IMR-90 (cell line): ENCODE results near the gene KCNQ1. TPM values are rescaled to one million over a fixed set of nuclear protein-coding genes. Genes with fewer than 3 reads are reported as not detected.

ENCODE experiments used
- ATAC-seq: fragments of 200-7000 bp; cut with Tn5 transposase; 2 replicates; pipeline ENCODE4 v1.9.1; 2020; ENCODE audit warnings: low read depth, mild to moderate bottlenecking, moderate library complexity
- BruUV-seq: library from RNA; stranded (reverse); fragments of 400-500 nt; replicated peaks from 2 replicates; lab custom pipeline; 2021; lab: Mats Ljungman, UMichigan
- CTCF ChIA-PET: fragments of 300-600 bp; formaldehyde crosslinking; extraction: SDS; loops from one replicate; lab custom pipeline; 2021; ENCODE audit warnings: antibody characterized with exemption; lab: Yijun Ruan, JAX
- POLR2A ChIA-PET: fragments of 300-600 bp; sonication (Branson Sonifier 250); formaldehyde crosslinking; loops from one replicate; lab custom pipeline; 2022; ENCODE audit warnings: antibody characterized with exemption; ENCODE audit not compliant: unreplicated experiment; lab: Charles Lee
- DNase-seq: peaks from one replicate; pipeline ENCODE4 v3.0.0; 2013
- H2AFZ ChIP-seq: replicated peaks from 2 replicates; pipeline ENCODE3; 2013; ENCODE audit warnings: low read length, mild to moderate bottlenecking; ENCODE audit not compliant: poor library complexity
- H2AK5ac ChIP-seq: 2 replicates; pipeline ENCODE4 v1.6.1; 2013; ENCODE audit warnings: low read depth, low read length, inconsistent platforms
- H2AK9ac ChIP-seq: replicated peaks from 2 replicates; pipeline ENCODE3; 2013; ENCODE audit warnings: mild to moderate bottlenecking, low read depth, low read length, moderate library complexity; ENCODE audit not compliant: poor library complexity
- H2BK120ac ChIP-seq: 2 replicates; pipeline ENCODE4 v1.6.1; 2013; ENCODE audit warnings: low read depth, low read length, inconsistent platforms
- H2BK15ac ChIP-seq: 3 replicates; pipeline ENCODE4 v1.6.1; 2013; ENCODE audit warnings: low read depth, low read length, inconsistent platforms
- H2BK20ac ChIP-seq: 2 replicates; pipeline ENCODE4 v1.6.1; 2013; ENCODE audit warnings: low read depth, mild to moderate bottlenecking, inconsistent platforms, low read length, moderate library complexity
- H2BK5ac ChIP-seq: 2 replicates; pipeline ENCODE4 v1.6.1; 2013; ENCODE audit warnings: mild to moderate bottlenecking, low read depth, low read length, inconsistent platforms; ENCODE audit not compliant: poor library complexity, severe bottlenecking
- H3K14ac ChIP-seq: replicated peaks from 2 replicates; pipeline ENCODE4 v1.6.1; 2013; ENCODE audit warnings: low read depth, low read length, inconsistent platforms
- H3K18ac ChIP-seq: 2 replicates; pipeline ENCODE4 v1.6.1; 2013; ENCODE audit warnings: low read depth, low read length, control low read depth
- H3K23ac ChIP-seq: 2 replicates; pipeline ENCODE4 v1.6.1; 2013; ENCODE audit warnings: low read depth, low read length, inconsistent platforms
- H3K27ac ChIP-seq: 2 replicates; pipeline ENCODE4 v1.5.1; 2013; ENCODE audit warnings: mild to moderate bottlenecking, control low read depth, low read length; ENCODE audit not compliant: insufficient read depth
- H3K27me3 ChIP-seq: 2 replicates; pipeline ENCODE4 v1.6.1; 2013; ENCODE audit warnings: low read length; ENCODE audit not compliant: control insufficient read depth, insufficient read depth
- H3K36me3 ChIP-seq: 2 replicates; pipeline ENCODE4 v1.6.1; 2013; ENCODE audit warnings: low read length, mixed read lengths; ENCODE audit not compliant: control insufficient read depth, insufficient read depth
- H3K4ac ChIP-seq: 2 replicates; pipeline ENCODE4 v1.6.1; 2013; ENCODE audit warnings: low read depth, low read length, inconsistent platforms
- H3K4me1 ChIP-seq: 2 replicates; pipeline ENCODE4 v1.6.1; 2013; ENCODE audit warnings: low read length, mixed read lengths; ENCODE audit not compliant: control insufficient read depth, insufficient read depth
- H3K4me2 ChIP-seq: 2 replicates; pipeline ENCODE4 v1.6.1; 2013; ENCODE audit warnings: low read depth, mild to moderate bottlenecking, control low read depth, low read length, moderate library complexity
- H3K4me3 ChIP-seq: 2 replicates; pipeline ENCODE4 v1.5.1; 2013; ENCODE audit warnings: low read depth, mild to moderate bottlenecking, control low read depth, low read length, moderate library complexity; ENCODE audit not compliant: insufficient read depth
- H3K56ac ChIP-seq: 2 replicates; pipeline ENCODE4 v1.6.1; 2013; ENCODE audit warnings: low read length, inconsistent platforms; ENCODE audit not compliant: insufficient read depth; ENCODE audit errors: extremely low read depth
- H3K79me1 ChIP-seq, 2 experiments: 2 replicates each; pipeline ENCODE4 v1.6.1; 2013; ENCODE audit warnings: low read length in 2 of 2, inconsistent platforms in 1 of 2, low read depth in 1 of 2
- H3K9ac ChIP-seq: 2 replicates; pipeline ENCODE4 v1.6.1; 2013; ENCODE audit warnings: low read depth, low read length, control low read depth
- H3K9me1 ChIP-seq: 2 replicates; pipeline ENCODE4 v1.6.1; 2013; ENCODE audit warnings: low read length, inconsistent platforms; ENCODE audit not compliant: insufficient read depth
- H3K9me3 ChIP-seq: 2 replicates; pipeline ENCODE4 v1.6.1; 2013; ENCODE audit warnings: low read length; ENCODE audit not compliant: control insufficient read depth, insufficient read depth
- H4K20me1 ChIP-seq: 2 replicates; pipeline ENCODE4 v1.6.1; 2013; ENCODE audit warnings: low read length, inconsistent platforms; ENCODE audit not compliant: insufficient read depth
- H4K5ac ChIP-seq: 2 replicates; pipeline ENCODE4 v1.6.1; 2013; ENCODE audit warnings: mild to moderate bottlenecking, low read depth, low read length, control low read depth
- H4K8ac ChIP-seq, 2 experiments: 2 replicates each; pipeline ENCODE4 v1.6.1; 2013; ENCODE audit warnings: low read depth in 2 of 2, low read length in 2 of 2, control low read depth in 1 of 2, inconsistent platforms in 1 of 2
- H4K91ac ChIP-seq: 2 replicates; pipeline ENCODE4 v1.6.1; 2013; ENCODE audit warnings: low read depth, low read length, inconsistent platforms; ENCODE audit not compliant: insufficient read depth
- BHLHE40 ChIP-seq: fragments of 150-350 bp; IDR thresholded peaks from 2 replicates; pipeline ENCODE4 v1.6.1; 2016; ENCODE audit warnings: mild to moderate bottlenecking, low read depth, low read length
- CEBPB ChIP-seq: IDR thresholded peaks from 2 replicates; pipeline ENCODE4 v1.6.1; 2012; ENCODE audit warnings: low read depth, low read length, improper control_type of control experiment
- CHD1 ChIP-seq: IDR thresholded peaks from 2 replicates; pipeline ENCODE4 v1.6.1; 2012; ENCODE audit warnings: low read depth, low read length, improper control_type of control experiment
- FOS ChIP-seq: fragments of 150-350 bp; IDR thresholded peaks from 2 replicates; pipeline ENCODE4 v1.6.1; 2016; ENCODE audit warnings: low read depth, low read length
- MAFK ChIP-seq: IDR thresholded peaks from 2 replicates; pipeline ENCODE4 v1.6.1; 2012; ENCODE audit warnings: low read depth, low read length, improper control_type of control experiment
- MAZ ChIP-seq: IDR thresholded peaks from 2 replicates; pipeline ENCODE4 v1.6.1; 2012; ENCODE audit warnings: low read depth, mild to moderate bottlenecking, low read length, improper control_type of control experiment, moderate library complexity, borderline replicate concordance
- NFE2L2 ChIP-seq: fragments of 150-350 bp; IDR thresholded peaks from 2 replicates; pipeline ENCODE4 v1.6.1; 2016; ENCODE audit warnings: low read depth, mild to moderate bottlenecking, low read length
- POLR2A ChIP-seq: IDR thresholded peaks from 2 replicates; pipeline ENCODE4 v1.6.1; 2012; ENCODE audit warnings: mild to moderate bottlenecking, low read depth, low read length
- RAD21 ChIP-seq: IDR thresholded peaks from 2 replicates; pipeline ENCODE4 v1.6.1; 2012; ENCODE audit warnings: low read length, improper control_type of control experiment
- RCOR1 ChIP-seq: IDR thresholded peaks from 2 replicates; pipeline ENCODE4 v1.6.1; 2012; ENCODE audit warnings: mild to moderate bottlenecking, low read length, improper control_type of control experiment; ENCODE audit not compliant: insufficient replicate concordance
- SMC3 ChIP-seq: fragments of 150-350 bp; IDR thresholded peaks from 2 replicates; pipeline ENCODE4 v1.6.1; 2016; ENCODE audit warnings: low read depth, mild to moderate bottlenecking, antibody characterized with exemption, low read length, moderate library complexity
- WGBS, 2 experiments: methylation state at CpG; one replicate each; pipeline versions ENCODE4 v1.1.5 to v1.1.7; 2013; ENCODE audit warnings: missing lambda C conversion rate in 2 of 2; ENCODE audit not compliant: insufficient read length in 1 of 2; ENCODE audit errors: extremely low coverage in 2 of 2; 5-methylcytosine and 5-hydroxymethylcytosine counted together
- dilution Hi-C: fragments of 300-500 bp; cut with HindIII; formaldehyde crosslinking; loops from one replicate; pipeline ENCODE4 v1.14.3; 2018; ENCODE audit warnings: low sequenced_read_pairs; ENCODE audit not compliant: unreplicated experiment
- in situ Hi-C: fragments of 300-500 bp; cut with MboI; formaldehyde crosslinking; loops from 3 replicates; pipeline ENCODE4 v1.14.3; 2019; ENCODE audit warnings: low sequenced_read_pairs, inconsistent platforms, mixed read lengths
- intact Hi-C: fragments of 100-400 bp; cut with micrococcal nuclease; formaldehyde crosslinking; loops from 2 replicates; pipeline ENCODE4 v1.10.0; 2022
- polyA plus RNA-seq, 3 experiments: library from polyadenylated mRNA; depleted of rRNA; stranded (reverse); fragments of >200 nt; gene quantifications; 2 replicates each; pipeline ENCODE4 v1.2.3, GENCODE V29; 2012; ENCODE audit warnings: low replicate concordance in 1 of 3
- total RNA-seq: library from RNA; depleted of rRNA; stranded (reverse); fragments of >200 nt; gene quantifications from 2 replicates; pipeline ENCODE4 v1.2.3, GENCODE V29; 2012
- TF ChIP-seq, protein P1 (sequence below): fragments of 150-350 bp; IDR thresholded peaks from 2 replicates; pipeline ENCODE4 v1.6.1; 2016; ENCODE audit warnings: low read depth, mild to moderate bottlenecking, low read length, moderate library complexity, borderline replicate concordance
- TF ChIP-seq, protein P2 (sequence below): fragments of 150-350 bp; IDR thresholded peaks from 2 replicates; pipeline ENCODE4 v1.6.1; 2017; ENCODE audit warnings: mild to moderate bottlenecking, antibody characterized with exemption, low read length, low read depth
- TF ChIP-seq, protein P3 (sequence below): conservative IDR thresholded peaks from 2 replicates; pipeline ENCODE4 v1.5.1; 2012; ENCODE audit warnings: mild to moderate bottlenecking, low read depth, low read length, improper control_type of control experiment

The KCNQ1 gene
- total and polyA plus RNA-seq, 2 of the 4 experiments (the other 2 are of a cell fraction), result 0.07 TPM; not detected in 1

DNA sequence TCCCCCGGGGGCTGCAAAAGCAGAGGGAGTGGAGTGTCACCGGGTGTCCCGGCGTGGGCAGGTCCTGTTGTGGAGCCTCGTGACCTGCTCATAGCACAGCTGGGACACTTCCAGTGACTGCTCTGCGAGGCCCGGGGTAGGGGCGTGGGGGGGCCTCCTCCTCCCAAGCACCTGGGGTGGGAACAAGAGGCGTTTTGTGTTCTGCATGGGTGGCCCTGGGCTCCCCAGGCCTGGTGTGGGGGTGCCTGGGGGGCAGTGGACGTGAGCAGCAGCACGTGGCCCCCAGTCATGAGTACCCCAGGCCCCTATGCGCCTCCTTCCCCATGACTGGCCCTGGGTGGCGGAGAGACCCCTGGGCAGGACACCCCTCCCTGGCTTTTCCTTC is 104.7 kb downstream of the KCNQ1 start:
- intact Hi-C loops (no loop called here), in situ Hi-C loops (no loop called here), dilution Hi-C loops (no loop called here)
- H3K27me3 ChIP-seq, result peaks cover 35% of the 10 kb centered on the region
- H2BK120ac ChIP-seq, result no peak overlapping the region
- no peak overlapping the region for H2AK9ac ChIP-seq
- no peak overlapping the region for H3K4ac ChIP-seq
- ChIA-PET CTCF (no interaction called here), POLR2A (no interaction called here)
- no peak overlapping the region for H3K4me3 ChIP-seq
- no peak overlapping the region for H4K8ac ChIP-seq
- H3K9me1 ChIP-seq, result no peaks in the 10 kb centered on the region
- WGBS, 2 experiments, result 20% methylated on average over 1 of the region's 13 CpGs; no CpG with 5 or more reads in 1 of the 2 experiments
- H2AK5ac ChIP-seq, result no peak overlapping the region
- H3K23ac ChIP-seq, result no peak overlapping the region
- no peak overlapping the region for H2BK15ac ChIP-seq
- H3K27ac ChIP-seq, result no peak overlapping the region
- no peaks in the 10 kb centered on the region for H4K20me1 ChIP-seq
- no peak overlapping the region for H3K4me2 ChIP-seq
- no peak overlapping the region for H4K91ac ChIP-seq
- no peaks in the 10 kb centered on the region for H3K4me1 ChIP-seq
- H3K79me1 ChIP-seq, result no peaks in the 10 kb centered on the region
- DNase-seq (no peak), ATAC-seq (no peak)
- BruUV-seq, result no TSS peak
- no peak overlapping the region for H2AFZ ChIP-seq
- H3K14ac ChIP-seq, result no peak overlapping the region
- TF ChIP-seq RCOR1 (no peak), MAZ (no peak), FOS (no peak), CEBPB (no peak), MAFK (no peak), RAD21 (no peak), BHLHE40 (no peak), CHD1 (no peak), POLR2A (no peak), SMC3 (no peak), NFE2L2 (no peak)
- TF ChIP-seq, protein P1, sequence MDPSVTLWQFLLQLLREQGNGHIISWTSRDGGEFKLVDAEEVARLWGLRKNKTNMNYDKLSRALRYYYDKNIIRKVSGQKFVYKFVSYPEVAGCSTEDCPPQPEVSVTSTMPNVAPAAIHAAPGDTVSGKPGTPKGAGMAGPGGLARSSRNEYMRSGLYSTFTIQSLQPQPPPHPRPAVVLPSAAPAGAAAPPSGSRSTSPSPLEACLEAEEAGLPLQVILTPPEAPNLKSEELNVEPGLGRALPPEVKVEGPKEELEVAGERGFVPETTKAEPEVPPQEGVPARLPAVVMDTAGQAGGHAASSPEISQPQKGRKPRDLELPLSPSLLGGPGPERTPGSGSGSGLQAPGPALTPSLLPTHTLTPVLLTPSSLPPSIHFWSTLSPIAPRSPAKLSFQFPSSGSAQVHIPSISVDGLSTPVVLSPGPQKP, result no peak
- TF ChIP-seq, protein P2, sequence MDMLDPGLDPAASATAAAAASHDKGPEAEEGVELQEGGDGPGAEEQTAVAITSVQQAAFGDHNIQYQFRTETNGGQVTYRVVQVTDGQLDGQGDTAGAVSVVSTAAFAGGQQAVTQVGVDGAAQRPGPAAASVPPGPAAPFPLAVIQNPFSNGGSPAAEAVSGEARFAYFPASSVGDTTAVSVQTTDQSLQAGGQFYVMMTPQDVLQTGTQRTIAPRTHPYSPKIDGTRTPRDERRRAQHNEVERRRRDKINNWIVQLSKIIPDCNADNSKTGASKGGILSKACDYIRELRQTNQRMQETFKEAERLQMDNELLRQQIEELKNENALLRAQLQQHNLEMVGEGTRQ, result no peak
- TF ChIP-seq, protein P3, sequence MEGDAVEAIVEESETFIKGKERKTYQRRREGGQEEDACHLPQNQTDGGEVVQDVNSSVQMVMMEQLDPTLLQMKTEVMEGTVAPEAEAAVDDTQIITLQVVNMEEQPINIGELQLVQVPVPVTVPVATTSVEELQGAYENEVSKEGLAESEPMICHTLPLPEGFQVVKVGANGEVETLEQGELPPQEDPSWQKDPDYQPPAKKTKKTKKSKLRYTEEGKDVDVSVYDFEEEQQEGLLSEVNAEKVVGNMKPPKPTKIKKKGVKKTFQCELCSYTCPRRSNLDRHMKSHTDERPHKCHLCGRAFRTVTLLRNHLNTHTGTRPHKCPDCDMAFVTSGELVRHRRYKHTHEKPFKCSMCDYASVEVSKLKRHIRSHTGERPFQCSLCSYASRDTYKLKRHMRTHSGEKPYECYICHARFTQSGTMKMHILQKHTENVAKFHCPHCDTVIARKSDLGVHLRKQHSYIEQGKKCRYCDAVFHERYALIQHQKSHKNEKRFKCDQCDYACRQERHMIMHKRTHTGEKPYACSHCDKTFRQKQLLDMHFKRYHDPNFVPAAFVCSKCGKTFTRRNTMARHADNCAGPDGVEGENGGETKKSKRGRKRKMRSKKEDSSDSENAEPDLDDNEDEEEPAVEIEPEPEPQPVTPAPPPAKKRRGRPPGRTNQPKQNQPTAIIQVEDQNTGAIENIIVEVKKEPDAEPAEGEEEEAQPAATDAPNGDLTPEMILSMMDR, result no peak
- no peak overlapping the region for H3K56ac ChIP-seq
- H3K36me3 ChIP-seq, result no peaks in the 10 kb centered on the region
- peaks cover 2% of the 10 kb centered on the region; the same call in 1 of the 2 replicates for H3K9me3 ChIP-seq
- H3K9ac ChIP-seq, result no peak overlapping the region
- H2BK5ac ChIP-seq, result no peak overlapping the region
- no peak overlapping the region for H3K18ac ChIP-seq
- no peak overlapping the region for H2BK20ac ChIP-seq
- no peak overlapping the region for H4K5ac ChIP-seq
